GM21737 (cell line): ENCODE data around the gene ANKS1A.

ENCODE experiments used
- ATAC-seq: cut with Tn5 transposase; IDR thresholded peaks from one replicate; pipeline ENCODE4 v1.9.1; 2021; ENCODE audit warnings: mild to moderate bottlenecking, moderate library complexity; ENCODE audit not compliant: unreplicated experiment

ANKS1A gene

GRCh38 chr6:35034411-35035191 lies 145.5 kb downstream of the ANKS1A start:
- no peak for ATAC-seq

- no peak for ATAC-seq
Measured at GRCh38 chr6:35035481-35036030, 146.5 kb downstream of the ANKS1A start.

- no peak for ATAC-seq
Measured at GRCh38 chr6:35036059-35036827, 147.2 kb downstream of the ANKS1A start.

- no peak for ATAC-seq
Measured at GRCh38 chr6:35036828-35037663, 148.0 kb downstream of the ANKS1A start.

GRCh38 chr6:35037664-35038038 lies 148.6 kb downstream of the ANKS1A start:
- no peak for ATAC-seq

- ATAC-seq, result no peak
Measured at GRCh38 chr6:35038076-35038475, 149.0 kb downstream of the ANKS1A start.

GRCh38 chr6:35040398-35040797 lies 151.3 kb downstream of the ANKS1A start:
- ATAC-seq, result no peak

- no peak for ATAC-seq
Measured at GRCh38 chr6:35041086-35041861, 152.2 kb downstream of the ANKS1A start.

- no peak for ATAC-seq
Measured at GRCh38 chr6:35042031-35042815, 153.2 kb downstream of the ANKS1A start.

- no peak for ATAC-seq
Measured at GRCh38 chr6:35043381-35044130, 154.5 kb downstream of the ANKS1A start.

GRCh38 chr6:35044145-35044745 lies 155.2 kb downstream of the ANKS1A start:
- no peak for ATAC-seq

GRCh38 chr6:35044761-35045421 lies 155.8 kb downstream of the ANKS1A start:
- ATAC-seq, result no peak

- no peak for ATAC-seq
Measured at GRCh38 chr6:35046103-35046502, 157.0 kb downstream of the ANKS1A start.

GRCh38 chr6:35046862-35047261 lies 157.8 kb downstream of the ANKS1A start:
- no peak for ATAC-seq

GRCh38 chr6:35047265-35048011 lies 158.4 kb downstream of the ANKS1A start:
- ATAC-seq, result no peak

- no peak for ATAC-seq
Measured at GRCh38 chr6:35048031-35048613, 159.1 kb downstream of the ANKS1A start.

- no peak for ATAC-seq
Measured at GRCh38 chr6:35048631-35049083, 159.6 kb downstream of the ANKS1A start.
